ENCODE data around the gene MFNG.

The MFNG gene

DNA sequence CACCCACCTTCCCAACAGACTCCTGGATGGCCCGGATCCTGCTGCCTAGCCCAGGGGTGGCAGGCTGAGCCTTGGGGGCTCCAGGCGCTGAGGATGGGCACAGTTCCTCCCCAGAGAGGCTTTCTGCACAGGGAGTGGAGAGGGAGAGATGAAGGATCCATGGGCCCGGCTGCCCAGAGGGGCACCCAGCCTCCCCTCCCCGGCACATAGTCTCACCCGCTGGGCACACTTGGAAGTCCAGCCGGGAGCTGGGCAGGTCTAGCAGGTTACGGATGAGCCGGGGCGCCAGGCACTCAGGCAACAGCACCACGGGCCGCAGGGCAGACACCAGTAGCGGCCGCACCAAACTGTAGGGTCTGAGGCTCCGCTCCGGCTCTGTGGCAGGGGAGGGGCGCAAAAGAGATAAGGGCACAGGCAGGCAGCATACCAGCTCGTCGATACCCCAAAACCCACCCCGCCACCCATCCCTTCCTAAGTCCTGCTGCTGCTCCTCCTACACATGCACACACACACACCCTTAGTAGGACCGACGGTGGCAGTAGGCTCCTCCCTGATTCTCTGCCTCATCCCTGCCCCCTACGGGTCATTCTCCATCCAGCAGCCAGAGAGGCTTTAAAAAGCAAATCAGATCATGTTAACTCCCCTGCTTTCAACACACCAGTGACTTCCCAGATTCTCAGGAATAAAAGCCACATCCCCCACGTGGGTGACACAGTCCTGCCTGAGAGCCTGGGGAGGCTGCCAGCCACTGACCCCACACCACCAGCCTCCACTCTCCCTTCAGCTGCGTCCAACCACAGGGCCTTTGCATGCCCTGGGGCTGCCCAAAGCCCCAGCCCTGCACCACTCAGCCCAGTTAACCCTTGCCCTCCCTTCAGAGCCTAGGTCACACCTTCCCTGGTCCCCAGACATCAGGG is 6.5 kb upstream of the MFNG start:
- peak; percentile 79 for DNase-seq
- peaks cover 23% of the 10 kb centered on the region for H3K36me3 ChIP-seq
- H3K27ac ChIP-seq, result peak overlapping the region; percentile 66
- H3K4me3 ChIP-seq (ENCODE audit: low read depth, low read length), result no peak overlapping the region
- TF ChIP-seq, protein P1, sequence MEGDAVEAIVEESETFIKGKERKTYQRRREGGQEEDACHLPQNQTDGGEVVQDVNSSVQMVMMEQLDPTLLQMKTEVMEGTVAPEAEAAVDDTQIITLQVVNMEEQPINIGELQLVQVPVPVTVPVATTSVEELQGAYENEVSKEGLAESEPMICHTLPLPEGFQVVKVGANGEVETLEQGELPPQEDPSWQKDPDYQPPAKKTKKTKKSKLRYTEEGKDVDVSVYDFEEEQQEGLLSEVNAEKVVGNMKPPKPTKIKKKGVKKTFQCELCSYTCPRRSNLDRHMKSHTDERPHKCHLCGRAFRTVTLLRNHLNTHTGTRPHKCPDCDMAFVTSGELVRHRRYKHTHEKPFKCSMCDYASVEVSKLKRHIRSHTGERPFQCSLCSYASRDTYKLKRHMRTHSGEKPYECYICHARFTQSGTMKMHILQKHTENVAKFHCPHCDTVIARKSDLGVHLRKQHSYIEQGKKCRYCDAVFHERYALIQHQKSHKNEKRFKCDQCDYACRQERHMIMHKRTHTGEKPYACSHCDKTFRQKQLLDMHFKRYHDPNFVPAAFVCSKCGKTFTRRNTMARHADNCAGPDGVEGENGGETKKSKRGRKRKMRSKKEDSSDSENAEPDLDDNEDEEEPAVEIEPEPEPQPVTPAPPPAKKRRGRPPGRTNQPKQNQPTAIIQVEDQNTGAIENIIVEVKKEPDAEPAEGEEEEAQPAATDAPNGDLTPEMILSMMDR (IDR thresholded peaks at IDR 0.05; ENCODE audit: low read depth, low read length), result peak; percentile 69
- H3K27me3 ChIP-seq (ENCODE audit: insufficient read depth, low read depth, severe bottlenecking), result no peaks in the 10 kb centered on the region
- no peaks in the 10 kb centered on the region for H3K9me3 ChIP-seq (ENCODE audit: severe bottlenecking)

DNA sequence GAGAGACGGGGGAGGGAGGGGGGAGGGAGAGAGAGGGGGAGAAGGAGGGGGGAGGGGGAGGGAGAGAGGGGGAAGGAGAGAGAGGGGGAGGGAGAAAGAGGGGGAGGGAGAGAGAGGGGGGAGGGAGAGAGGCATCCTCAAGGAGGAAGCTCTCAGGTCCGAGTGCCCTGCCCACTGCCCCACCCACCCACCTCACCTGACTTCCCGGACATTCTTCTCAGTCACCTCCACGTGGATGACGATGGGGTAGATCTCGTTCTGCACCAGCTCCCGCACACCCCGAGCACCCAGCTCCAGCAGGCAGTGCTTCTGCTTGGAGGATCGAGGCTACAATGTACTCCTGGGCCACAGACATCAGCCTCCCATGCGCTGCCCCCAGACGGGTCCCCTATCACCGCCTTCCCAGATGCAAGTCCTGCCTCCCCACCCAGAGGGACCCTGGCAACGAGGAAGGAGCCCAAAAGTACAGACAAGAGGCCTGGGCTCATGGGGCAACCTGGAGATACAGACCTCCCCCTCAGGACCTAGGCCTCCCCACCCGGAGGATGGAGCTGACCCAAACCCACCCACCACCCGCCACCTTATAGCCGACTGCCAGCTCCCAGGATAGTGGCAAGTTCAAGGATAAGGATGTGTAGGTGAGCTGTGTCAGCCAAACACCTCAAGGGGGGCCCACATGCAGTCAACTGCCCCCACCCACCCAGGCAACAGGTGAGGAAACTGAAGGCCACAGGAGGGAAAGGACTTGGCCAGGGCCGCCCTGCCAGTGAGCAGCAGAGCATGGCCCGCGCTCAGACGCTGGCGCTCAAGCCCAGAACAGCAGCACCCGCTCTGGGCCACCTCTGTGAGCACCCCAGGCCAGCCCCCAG is 5.6 kb upstream of the MFNG start:
- Histone ChIP-seq H3K27ac (peak overlapping the region; percentile 66), H3K4me3 (ENCODE audit: low read depth, low read length) (no peak overlapping the region), H3K36me3 (peaks cover 23% of the 10 kb centered on the region), H3K9me3 (ENCODE audit: severe bottlenecking) (no peaks in the 10 kb centered on the region), H3K27me3 (ENCODE audit: insufficient read depth, low read depth, severe bottlenecking) (no peaks in the 10 kb centered on the region)
- no peak for DNase-seq
- TF ChIP-seq, protein P1 (IDR thresholded peaks at IDR 0.05; ENCODE audit: low read depth, low read length), result no peak

DNA sequence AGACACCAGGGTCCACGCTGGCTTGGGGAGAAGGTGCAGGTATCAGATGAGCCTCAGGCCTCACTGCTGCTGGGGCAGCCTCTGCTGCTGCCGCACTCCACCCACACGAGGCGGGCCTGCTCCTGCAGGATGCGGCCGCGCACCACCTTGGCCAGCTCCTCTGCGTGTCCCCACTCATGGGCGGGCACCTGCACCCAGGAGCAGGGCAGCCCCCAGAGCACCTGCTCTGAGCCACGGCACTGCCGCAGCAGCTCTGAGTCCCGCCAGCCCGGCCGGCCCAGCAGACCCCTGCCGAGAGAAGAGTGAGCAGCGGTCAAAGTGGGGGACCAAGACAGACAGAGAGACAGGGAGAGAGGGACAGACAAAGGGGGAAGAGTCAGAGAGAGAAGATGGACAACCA is 4.9 kb upstream of the MFNG start:
- peak; percentile 40 for DNase-seq
- H3K36me3 ChIP-seq, result peaks cover 23% of the 10 kb centered on the region
- H3K27me3 ChIP-seq (ENCODE audit: insufficient read depth, low read depth, severe bottlenecking), result no peaks in the 10 kb centered on the region
- TF ChIP-seq, protein P1 (IDR thresholded peaks at IDR 0.05; ENCODE audit: low read depth, low read length), result no peak
- peak overlapping the region; percentile 95 for H3K27ac ChIP-seq
- H3K4me3 ChIP-seq (ENCODE audit: low read depth, low read length), result no peak overlapping the region; the same call in 1 of the 2 replicates
- H3K9me3 ChIP-seq (ENCODE audit: severe bottlenecking), result no peaks in the 10 kb centered on the region

DNA sequence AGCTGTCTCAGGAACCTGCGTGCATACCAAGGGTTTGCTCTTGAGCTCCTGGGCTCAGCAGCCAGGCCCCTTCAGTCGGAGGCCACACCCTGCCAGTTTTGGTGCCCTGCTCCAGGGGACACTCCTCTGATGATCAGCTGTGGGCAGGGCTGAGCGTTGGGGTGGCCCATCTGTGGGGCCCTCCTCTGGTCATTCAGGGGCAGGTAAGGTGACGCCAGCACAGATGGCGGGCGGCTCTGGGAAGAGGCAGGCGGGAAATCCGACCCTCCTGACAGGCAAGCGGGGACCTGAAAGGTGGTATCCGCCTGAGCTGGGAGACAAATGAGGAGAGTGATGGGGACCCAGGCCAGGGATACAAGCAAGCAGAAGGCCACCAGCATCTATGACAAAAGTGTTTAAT is 3.8 kb upstream of the MFNG start:
- H3K9me3 ChIP-seq (ENCODE audit: severe bottlenecking), result no peaks in the 10 kb centered on the region
- no peak overlapping the region for H3K4me3 ChIP-seq (ENCODE audit: low read depth, low read length)
- peak; percentile 91 for DNase-seq
- H3K36me3 ChIP-seq, result peaks cover 23% of the 10 kb centered on the region
- H3K27ac ChIP-seq, result peak overlapping the region; percentile 95
- no peaks in the 10 kb centered on the region for H3K27me3 ChIP-seq (ENCODE audit: insufficient read depth, low read depth, severe bottlenecking)
- TF ChIP-seq, protein P1 (IDR thresholded peaks at IDR 0.05; ENCODE audit: low read depth, low read length), result no peak

DNA sequence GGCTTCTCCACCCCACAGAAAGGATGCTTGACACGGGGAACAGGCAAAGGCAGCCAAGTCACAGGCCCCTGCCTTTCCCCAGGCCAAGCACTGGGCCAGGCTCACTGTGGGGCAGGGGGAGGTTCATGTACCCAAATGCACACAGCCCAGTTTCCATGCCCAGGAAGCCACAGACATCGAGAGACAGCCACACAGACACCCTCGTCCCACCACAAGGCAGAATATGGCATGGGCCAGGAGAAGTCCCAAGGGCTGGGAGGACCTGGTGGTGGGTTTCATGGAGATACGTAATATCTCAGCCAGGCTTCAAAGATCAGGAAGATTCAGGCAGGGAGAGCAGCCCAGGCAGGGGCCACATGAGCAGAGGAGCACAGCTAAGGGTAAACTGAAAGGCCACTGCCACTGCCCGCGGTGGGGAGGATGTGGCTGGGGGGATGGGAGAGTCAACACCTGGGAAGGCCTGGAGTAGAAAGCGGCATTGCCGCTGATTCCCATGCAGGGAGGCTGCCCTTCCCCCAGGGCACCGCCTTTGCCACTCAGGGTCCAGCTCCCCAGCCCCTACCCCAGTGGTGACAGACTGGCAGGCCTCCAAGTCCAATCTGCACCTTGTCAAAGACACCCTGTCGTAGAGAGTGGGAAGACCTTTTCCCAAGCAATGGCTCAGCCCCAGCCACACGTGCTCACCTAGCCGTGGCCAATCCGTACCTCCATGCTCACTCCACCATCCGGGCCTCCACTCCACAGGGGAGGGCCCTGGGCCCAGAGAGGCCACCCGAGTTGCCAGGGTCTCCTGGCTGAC is 2.4 kb upstream of the MFNG start:
- peaks cover 20% of the 10 kb centered on the region for H3K36me3 ChIP-seq
- no peak overlapping the region for H3K4me3 ChIP-seq (ENCODE audit: low read depth, low read length)
- no peaks in the 10 kb centered on the region for H3K27me3 ChIP-seq (ENCODE audit: insufficient read depth, low read depth, severe bottlenecking)
- no peaks in the 10 kb centered on the region for H3K9me3 ChIP-seq (ENCODE audit: severe bottlenecking)
- DNase-seq, result no peak
- TF ChIP-seq, protein P1 (IDR thresholded peaks at IDR 0.05; ENCODE audit: low read depth, low read length), result no peak
- H3K27ac ChIP-seq, result peak overlapping the region; percentile 95

Data from WERI-Rb-1 (cell line).